Activated CD4-positive, alpha-beta T cell treated with anti-CD3 and anti-CD28 coated beads, Interleukin-2, amount 50 U/mL, for 24 hours (primary cell): ENCODE data around the gene VSTM1.
"Not testable (repeated sequence)": the region's sequence is repeated elsewhere in the genome, so short reads cannot be mapped to it uniquely, and the experiment has no call there.

ENCODE experiments used
- DNase-seq, 2 donors: peaks; one replicate each; pipeline ENCODE4 v3.0.0-alpha.2; 2020; ENCODE audit warnings: low read depth in 1 of 2, low spot score in 1 of 2

VSTM1 gene

GRCh38 chr19:54063350-54064116, at the start of gene VSTM1:
Gene VSTM1 (minus strand): TSS chr19:54063897. CDS start chr19:54063777, 120 bp downstream.
- DNase-seq, result no peak

GRCh38 chr19:54109651-54110050, 46.0 kb upstream of the VSTM1 start:
- no peak for DNase-seq

DNA sequence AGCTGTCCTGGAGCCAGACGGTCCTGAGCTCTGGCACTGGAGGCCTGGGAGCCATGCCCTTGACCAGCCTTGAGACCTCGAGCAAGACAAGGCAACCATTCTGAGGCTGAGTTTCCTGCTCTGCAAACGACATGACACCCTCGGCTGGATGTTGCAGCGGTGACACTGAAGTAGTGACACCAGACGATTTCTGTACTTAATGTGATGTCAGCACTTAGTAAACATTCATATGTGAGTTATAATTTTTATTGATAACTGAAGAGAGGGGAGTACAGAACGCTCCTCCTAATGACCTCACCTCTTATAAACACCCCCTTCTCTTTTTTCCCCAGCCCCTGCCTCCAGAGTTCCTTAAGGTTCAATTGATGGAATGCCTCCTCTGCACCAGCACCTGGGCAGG, 44.8 kb upstream of the VSTM1 start:
- no peak for DNase-seq

DNA sequence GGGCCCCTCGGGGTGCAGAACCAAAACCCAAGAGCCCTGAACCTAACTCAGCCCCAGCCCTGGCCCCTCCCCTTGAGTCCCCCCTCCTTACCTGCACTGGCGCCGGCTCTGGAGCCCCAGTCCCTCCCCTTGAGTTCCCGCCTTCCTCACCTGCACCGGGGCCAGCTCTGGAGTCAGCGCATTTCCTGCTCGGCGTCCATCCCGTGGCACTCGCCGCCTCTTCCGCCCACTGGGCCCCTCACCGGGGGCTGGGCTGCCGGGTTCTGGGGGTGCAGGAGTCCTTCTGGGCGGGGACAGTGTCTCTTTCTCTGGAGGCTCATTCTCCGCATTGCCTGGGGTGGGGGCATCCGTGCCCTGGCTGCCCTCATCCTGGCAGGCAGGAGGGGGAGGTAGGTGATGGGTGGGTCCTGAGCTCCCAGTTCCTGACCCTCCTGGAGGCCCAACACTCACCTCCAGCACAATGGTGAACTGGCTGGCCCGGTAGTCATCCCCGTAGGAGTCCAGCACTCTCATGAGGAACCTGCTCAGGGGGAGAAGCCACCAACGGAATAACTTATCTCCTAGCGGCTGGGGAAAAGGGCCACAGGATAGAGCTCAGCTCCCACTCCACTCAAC, 44.3 kb upstream of the VSTM1 start:
- no peak for DNase-seq

DNA sequence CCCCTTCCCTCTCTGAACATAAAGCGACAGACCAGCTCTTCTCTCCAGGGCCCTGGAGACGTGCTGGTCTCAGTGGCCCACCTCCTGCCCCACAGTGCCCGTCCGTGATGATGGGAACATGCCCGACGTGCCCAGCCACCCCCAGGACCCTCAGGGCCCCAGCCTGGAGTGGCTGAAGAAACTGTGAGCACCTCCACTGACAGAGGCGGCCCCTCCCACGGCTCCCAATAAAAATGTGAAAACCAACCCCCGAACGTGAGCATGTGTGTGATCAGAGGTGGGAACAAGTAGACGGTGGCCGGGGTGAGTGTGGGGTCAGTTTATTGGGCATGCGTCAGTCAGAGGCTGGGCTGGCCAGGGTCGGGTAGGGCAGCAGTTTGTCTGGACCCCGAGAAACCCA, 43.0 kb upstream of the VSTM1 start:
- no peak for DNase-seq

GRCh38 chr19:54105796-54106195, 42.1 kb upstream of the VSTM1 start:
- no peak for DNase-seq

DNA sequence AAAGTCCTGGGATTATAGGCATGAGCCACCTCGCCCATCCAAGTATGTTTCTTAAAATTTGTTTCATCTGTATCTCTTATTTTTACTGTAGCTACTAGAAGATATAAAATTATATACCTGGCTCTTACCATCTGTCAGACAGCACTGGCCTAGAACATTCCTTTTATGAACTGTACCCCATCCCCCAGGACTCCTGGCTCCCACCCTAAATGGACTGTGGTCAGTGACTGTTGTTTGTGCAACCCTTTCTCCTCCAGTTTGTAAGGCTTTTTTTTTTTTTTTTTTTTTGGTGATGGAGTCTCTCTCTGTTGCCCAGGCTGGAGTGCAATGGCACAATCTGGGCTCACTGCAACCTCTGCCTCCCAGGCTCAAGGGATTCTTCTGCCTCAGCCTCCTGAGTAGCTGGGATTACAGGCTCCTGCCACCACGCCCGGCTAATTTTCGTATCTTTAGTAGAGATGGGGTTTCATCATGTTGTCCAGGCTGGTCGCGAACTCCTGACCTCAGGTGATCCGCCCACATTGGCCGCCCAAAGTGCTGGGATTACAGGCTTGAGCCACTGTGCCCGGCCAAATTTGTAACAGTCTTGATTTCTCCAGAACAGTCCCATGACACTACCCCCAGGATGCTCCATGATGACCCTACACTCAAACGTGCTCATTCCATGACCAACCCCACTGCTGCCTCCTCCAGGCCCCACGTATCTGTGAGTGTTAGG, 41.5 kb upstream of the VSTM1 start:
- no peak for DNase-seq

GRCh38 chr19:54102421-54103169, 38.9 kb upstream of the VSTM1 start, which contains the start of gene NDUFA3:
Gene NDUFA3 (plus strand): TSS chr19:54102855. CDS start chr19:54102879, 24 bp downstream.
- peak; percentile 88 to 95 for DNase-seq

DNA sequence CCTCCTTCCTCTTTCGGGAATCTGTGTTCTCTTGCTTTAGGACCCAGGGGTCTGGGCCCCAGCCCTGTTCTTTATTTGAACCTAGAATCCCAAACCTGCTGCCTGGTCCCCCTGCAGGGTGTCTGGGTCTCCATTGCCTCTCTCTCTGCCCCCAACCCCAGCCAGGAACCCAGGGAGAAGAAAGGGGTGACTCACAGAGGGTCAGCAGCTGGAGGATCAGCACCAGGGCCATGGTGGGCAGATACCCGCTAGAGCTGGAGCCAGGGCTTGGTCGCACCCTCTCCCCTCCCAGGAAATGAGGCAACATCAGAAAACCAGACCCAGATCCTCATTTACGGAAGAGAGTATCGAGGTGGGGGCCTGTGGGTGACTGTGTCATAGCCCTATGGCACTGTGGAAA, 36.9 kb upstream of the VSTM1 start, which contains the start of gene OSCAR:
OSCAR (minus strand) TSS at position 243 of the 400 bp plus-strand sequence; CDS start at position 232, 11 bp downstream.
- no peak for DNase-seq

GRCh38 chr19:54099903-54100255, 36.2 kb upstream of the VSTM1 start:
- not testable (repeated sequence) for DNase-seq

DNA sequence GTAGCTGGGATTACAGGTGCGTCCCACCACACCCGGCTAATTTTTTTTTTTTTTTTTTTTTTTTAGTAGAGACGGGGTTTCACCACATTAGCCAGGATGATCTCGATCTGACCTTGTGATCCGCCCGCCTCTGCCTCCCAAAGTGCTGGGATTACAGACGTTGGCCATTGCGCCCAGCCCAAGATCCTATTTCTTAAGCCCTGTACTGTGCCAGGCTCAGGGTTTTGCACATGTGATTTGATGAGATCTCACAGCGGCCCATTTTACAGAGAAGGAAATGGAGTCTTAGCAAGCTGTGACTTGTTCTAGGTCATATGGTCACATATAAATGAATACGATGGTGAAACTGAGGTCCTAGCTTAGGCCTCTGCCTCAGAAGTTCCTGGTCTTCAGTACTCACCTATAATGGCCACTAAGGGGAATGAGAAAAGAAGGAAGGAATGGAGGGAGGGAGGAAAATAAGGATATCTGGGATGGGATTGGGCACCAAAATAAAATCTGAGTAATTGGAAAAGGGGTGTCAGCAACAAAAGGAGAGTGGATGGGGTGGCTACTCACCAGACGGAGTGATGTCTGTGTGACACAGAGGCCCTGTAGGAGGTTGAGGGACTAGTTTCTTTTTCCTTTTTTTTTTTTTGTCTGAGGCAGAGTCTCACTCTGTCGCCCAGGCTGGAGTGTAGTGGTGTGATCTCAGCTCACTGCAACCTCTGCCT, 35.6 kb upstream of the VSTM1 start:
- DNase-seq, result no peak

GRCh38 chr19:54096617-54097106, 33.0 kb upstream of the VSTM1 start:
- DNase-seq, result no peak

GRCh38 chr19:54095859-54096616, 32.3 kb upstream of the VSTM1 start:
- DNase-seq, result not testable (repeated sequence)

- DNase-seq, result no peak
These were observed 31.6 kb upstream of the VSTM1 start for GRCh38 chr19:54095136-54095858.

DNA sequence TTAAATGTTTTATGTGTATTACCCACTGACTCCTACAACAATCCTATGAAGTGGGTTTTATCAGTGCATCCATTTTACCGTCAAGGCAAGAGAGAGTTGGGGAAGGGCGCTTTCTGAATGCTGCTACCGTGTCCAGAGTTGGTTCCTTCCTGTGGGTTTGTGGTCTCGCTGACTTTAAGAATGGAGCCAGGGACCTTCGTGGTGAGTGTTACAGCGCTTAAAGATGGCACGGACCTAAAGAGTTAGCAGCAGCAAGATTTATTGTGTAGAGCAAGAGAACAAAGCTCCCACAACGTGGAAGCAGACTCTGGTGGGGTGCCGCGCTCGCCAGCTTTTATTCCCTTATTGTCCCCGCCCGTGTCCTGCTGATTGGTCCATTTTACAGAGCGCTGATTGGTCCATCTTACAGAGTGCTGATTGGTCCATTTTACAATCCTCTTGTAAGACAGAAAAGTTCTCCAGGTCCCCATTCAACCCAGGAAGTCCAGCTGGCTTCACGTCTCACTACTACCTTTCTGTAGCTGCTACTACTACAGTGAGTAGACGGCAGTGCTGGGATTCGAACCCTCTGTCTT, 30.8 kb upstream of the VSTM1 start:
- no peak for DNase-seq

- no peak for DNase-seq
These were observed 20.7 kb upstream of the VSTM1 start for GRCh38 chr19:54084410-54084809.

DNA sequence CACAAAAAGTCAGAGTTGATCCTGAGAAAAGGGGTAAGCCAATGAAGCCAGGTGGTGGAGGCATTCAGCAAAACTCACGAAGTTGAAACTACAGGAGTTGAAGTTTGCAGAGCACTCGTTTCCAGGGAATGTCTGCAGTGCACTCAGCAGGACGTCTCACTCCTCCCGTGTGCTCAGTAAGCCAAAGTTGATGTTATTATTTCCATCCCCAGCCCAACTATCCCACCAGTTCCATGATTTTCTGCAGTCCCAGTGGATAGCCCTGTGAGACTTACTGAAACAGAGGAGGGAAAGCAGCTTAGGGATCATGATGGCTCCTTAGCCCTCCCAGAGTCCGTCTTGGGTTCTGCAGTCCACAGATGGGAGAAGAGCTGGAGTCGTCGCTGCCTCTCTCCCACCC, 17.3 kb upstream of the VSTM1 start, which contains the start of gene TARM1:
TARM1 (minus strand) TSS at position 334 of the 400 bp plus-strand sequence; CDS start at position 309, 25 bp downstream.
- no peak for DNase-seq

GRCh38 chr19:54077334-54077733, 13.6 kb upstream of the VSTM1 start:
- no peak for DNase-seq

GRCh38 chr19:54074851-54075250, 11.2 kb upstream of the VSTM1 start:
- no peak for DNase-seq
